WI38 (cell line): ENCODE results near the gene UNC45A.

Experiments used
- H3K4me3 ChIP-seq: 2 replicates; pipeline ENCODE4 v1.5.1; 2011; ENCODE audit warnings: low read depth, mild to moderate bottlenecking, control low read depth, low read length
- TF ChIP-seq, protein P1 (sequence below): IDR thresholded peaks from 2 replicates; pipeline ENCODE4 v1.5.1; 2012; ENCODE audit warnings: low read depth, mild to moderate bottlenecking, control low read depth, low read length

UNC45A gene

DNA sequence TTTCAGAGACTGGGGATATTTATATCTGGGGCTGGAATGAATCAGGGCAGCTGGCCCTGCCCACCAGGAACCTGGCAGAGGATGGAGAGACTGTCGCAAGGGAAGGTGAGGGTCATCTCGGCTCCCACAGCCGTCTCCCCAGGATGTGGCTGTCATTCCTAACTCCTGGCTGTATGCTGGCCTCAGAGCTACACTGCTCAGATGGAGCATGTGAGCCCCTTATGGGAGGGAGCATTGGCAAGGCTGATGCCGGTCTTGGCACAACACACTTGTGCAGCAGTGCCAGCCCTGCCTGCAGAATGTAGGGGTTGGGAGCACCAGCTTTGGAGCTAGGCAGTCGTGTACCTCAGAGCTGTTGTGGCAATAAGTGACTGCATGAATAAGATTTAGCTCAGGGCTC lies 24.8 kb downstream of the UNC45A start:
- TF ChIP-seq, protein P1, sequence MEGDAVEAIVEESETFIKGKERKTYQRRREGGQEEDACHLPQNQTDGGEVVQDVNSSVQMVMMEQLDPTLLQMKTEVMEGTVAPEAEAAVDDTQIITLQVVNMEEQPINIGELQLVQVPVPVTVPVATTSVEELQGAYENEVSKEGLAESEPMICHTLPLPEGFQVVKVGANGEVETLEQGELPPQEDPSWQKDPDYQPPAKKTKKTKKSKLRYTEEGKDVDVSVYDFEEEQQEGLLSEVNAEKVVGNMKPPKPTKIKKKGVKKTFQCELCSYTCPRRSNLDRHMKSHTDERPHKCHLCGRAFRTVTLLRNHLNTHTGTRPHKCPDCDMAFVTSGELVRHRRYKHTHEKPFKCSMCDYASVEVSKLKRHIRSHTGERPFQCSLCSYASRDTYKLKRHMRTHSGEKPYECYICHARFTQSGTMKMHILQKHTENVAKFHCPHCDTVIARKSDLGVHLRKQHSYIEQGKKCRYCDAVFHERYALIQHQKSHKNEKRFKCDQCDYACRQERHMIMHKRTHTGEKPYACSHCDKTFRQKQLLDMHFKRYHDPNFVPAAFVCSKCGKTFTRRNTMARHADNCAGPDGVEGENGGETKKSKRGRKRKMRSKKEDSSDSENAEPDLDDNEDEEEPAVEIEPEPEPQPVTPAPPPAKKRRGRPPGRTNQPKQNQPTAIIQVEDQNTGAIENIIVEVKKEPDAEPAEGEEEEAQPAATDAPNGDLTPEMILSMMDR = no peak
- H3K4me3 ChIP-seq = no peak overlapping the region

DNA sequence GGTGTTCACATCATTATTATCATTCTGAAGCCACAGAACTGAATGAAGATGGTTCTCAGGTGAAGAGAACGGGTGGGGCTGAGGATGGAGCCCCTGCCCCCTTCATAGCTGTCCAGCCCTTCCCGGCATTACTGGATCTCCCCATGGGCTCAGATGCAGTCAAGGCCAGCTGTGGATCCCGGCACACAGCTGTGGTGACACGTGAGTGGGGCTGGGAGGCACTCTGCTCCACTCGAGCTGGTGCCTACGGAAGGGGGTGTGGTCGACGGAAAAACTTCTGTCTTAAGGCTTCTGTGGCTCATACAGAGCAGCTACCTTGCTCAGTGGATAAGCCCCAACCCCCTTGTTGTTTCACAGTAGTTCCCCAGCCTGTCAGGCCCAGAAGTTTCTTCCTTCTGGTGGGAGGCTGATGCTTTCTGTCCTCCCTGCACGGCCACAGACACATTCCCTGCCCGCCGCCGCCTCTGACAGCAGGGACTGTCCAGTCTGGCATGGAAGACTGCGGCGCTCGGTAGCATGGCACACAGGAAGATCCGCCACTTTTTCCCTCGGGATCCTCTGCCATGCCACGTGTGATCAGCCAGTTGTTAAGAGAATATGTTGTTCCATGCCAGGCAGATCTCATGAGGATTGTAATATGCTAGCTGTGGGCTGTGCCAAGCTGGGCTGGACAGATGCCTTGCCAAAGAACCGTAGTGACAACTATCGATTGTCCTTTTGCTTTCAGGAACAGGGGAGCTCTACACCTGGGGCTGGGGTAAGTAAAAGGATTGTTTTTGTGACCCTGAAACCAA lies 25.4 kb downstream of the UNC45A start:
- no peak overlapping the region for H3K4me3 ChIP-seq
- TF ChIP-seq, protein P1 = no peak

DNA sequence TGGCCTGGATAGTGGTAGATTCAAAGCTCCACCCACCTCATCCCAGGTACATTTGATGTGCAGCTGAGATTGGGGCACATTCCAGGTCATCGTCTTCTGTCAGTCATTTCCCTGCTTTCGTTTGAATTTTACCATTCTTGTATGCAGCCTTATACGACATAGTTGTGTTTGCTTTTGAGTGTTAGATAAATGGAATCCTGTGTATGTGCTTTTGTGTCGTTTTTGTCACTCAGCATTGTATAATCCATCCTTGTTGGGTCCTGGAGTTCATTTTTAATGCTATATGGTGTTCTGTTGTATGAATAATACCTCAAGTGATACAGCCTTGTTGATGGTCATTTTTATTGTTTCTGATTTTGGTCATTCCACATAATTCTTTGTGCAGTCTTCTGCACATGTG lies 26.9 kb downstream of the UNC45A start:
- no peak overlapping the region for H3K4me3 ChIP-seq
- TF ChIP-seq, protein P1 = no peak

DNA sequence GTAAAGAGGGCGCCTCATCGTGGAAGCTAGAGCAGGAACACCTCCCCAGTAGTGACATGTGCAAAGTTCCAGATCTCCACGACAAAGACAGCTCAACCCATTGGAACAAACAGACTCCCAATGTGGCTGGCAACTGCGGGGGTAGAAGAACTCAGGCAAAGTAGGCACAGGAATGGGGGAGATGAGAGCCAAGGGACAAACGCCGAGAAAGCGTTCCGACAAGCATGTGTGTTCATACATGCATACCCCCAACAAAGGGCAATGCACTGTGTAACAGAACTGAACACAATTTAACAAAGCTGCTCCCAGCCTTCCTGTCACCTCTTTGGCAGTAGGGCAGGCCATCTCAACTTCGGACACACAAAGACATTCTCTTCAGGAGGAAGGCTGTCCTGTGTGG lies 31.2 kb downstream of the UNC45A start:
- TF ChIP-seq, protein P1 = no peak
- H3K4me3 ChIP-seq = no peak overlapping the region

DNA sequence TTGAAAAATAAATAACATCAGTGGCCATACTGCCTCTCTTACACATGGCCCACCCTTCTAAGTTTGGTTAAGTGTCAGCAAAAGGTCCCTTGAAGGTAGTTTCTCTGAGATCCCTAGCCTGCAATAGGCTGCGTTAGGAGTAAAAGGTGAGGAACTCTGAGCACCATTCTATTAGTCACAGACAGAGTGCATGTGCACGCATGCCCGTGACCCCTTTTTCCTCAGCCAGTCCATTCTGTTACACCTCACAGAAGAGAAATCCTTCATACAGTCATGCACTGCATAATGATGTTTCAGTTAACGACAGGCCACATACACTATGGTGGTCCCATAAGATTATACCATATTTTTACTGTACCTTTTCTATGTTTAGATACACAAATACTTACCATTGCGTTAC lies 32.1 kb downstream of the UNC45A start:
- H3K4me3 ChIP-seq = no peak overlapping the region
- TF ChIP-seq, protein P1 = no peak

DNA sequence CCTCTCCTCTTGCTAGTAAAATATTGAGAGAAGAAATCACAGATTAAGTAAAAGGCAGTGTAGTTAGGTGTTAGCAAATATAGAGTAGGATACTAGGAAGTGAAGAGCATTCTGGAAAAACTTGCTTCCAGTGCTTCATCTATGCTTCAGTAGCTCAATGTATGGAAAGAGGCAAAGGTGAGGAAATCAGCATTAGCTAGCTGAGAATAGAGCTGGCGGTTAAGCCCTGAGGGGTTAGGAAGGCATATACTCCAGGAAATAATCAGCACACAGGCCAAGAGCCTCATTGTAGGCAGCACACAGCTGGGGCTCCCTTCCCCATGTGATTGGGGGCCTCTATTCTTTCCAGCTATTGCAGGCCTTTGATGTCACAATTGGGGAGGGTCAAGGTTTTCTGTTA lies 33.3 kb downstream of the UNC45A start:
- no peak overlapping the region for H3K4me3 ChIP-seq
- TF ChIP-seq, protein P1 = no peak

DNA sequence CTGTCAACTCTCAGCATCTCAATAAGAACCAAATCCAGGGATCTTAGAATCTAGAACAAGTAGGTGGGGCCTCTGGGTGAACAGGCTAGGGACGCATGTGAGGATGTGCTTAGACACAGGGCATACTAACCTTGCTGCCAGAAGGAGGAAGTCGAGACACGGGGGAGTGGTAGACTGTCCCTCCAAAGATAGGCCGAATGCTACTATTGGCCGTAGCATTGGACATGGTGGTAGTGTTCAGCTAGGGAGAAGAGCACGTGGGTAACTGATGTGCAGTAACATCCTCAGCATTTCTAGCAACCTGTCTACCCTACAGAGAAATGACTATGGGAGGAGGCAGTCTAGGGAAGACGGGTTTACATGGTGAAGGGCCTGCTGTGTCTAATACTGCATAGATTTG lies 35.2 kb downstream of the UNC45A start:
- no peak overlapping the region for H3K4me3 ChIP-seq
- TF ChIP-seq, protein P1 = no peak
